Activated T-helper 1 cell treated with anti-CD3 and anti-CD28 coated beads, Interleukin-12 subunit alpha, Interleukin-12 subunit beta, Interleukin-2, Interleukin-4 antibody, amounts not matched to agents 30 ng/mL and 10 ng/mL and 1 ng/mL, durations not matched to agents 14 hours and 24 hours and 36 hours (primary cell): Measurements from ENCODE around the gene FOXF2. TPM values are rescaled to one million over a fixed set of nuclear protein-coding genes. Genes with fewer than 3 reads are reported as not detected.

ENCODE experiments used
- DNase-seq: peaks from one replicate; pipeline ENCODE4 v3.0.0; 2021; ENCODE audit warnings: low spot score
- H3K27ac Mint-ChIP-seq: one replicate; pipeline ENCODE4 v1.8.0; 2021; ENCODE audit warnings: mild to moderate bottlenecking, mixed read lengths
- H3K27me3 Mint-ChIP-seq: one replicate; pipeline ENCODE4 v1.8.0; 2022; ENCODE audit warnings: mild to moderate bottlenecking, moderate library complexity, mixed read lengths; ENCODE audit not compliant: insufficient read depth
- H3K36me3 Mint-ChIP-seq: one replicate; pipeline ENCODE4 v1.8.0; 2021; ENCODE audit warnings: low read depth, mixed read lengths
- H3K4me1 Mint-ChIP-seq: one replicate; pipeline ENCODE4 v1.8.0; 2021; ENCODE audit warnings: low read depth, mixed read lengths
- H3K4me3 Mint-ChIP-seq: one replicate; pipeline ENCODE4 v1.8.0; 2021; ENCODE audit warnings: mild to moderate bottlenecking, moderate library complexity, mixed read lengths
- H3K9me3 Mint-ChIP-seq: one replicate; pipeline ENCODE4 v1.8.0; 2021; ENCODE audit warnings: mixed read lengths
- intact Hi-C: fragments of 100-400 bp; cut with micrococcal nuclease; formaldehyde crosslinking; loops from one replicate; pipeline ENCODE4 v1.15.1; 2024
- total RNA-seq: library from RNA; stranded (reverse); gene quantifications from 2 replicates; pipeline ENCODE4 v1.2.3, GENCODE V29; 2022

Gene FOXF2
- total RNA-seq, 1 donor from 2014 or later: not detected

DNA sequence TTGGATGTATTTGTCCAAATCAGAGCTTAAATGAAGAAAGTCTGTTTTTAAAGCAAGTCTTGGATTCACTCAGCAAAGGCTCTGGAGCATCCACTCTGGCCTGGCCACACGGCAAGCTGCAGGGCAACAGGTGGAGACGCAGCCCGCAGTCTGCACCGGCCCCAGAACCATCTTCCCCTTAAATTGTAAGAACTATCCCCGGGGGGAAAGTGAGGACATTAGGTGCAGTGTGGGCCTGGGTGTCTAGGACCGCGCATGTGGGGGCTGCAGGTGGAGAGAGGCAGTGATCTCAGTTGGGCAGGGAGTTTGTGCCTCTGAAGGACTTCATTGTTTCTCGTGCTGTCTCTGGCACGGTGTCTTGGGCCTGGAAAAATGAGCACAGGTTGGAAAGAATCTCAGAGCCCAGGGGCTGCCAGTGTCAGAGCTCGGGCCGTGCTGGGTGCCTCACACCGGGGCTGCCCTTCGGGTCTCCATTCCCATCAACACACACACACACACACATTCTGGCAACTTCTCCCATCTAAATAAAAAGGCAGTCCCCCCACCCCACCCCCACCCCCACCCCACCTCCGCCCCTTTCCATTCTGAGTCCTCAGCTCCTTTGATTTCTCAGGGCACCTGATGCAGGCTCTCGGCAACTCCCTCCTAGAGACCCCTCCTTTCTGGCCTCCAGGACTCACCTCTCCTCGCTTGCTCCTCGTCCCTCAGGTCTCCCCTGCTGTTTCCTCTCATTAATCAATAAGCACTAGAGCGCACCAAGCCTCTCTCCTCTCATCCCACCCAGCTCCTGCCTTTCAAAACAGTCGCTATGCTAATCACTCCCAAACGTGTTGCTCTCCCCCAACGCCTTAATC is 48.4 kb downstream of the FOXF2 start:
- Mint-ChIP-seq H3K9me3 (peaks cover 6% of the 10 kb centered on the region), H3K4me1 (no peaks in the 10 kb centered on the region), H3K27ac (no peak overlapping the region), H3K27me3 (peaks cover 26% of the 10 kb centered on the region), H3K36me3 (no peaks in the 10 kb centered on the region), H3K4me3 (no peak overlapping the region)
- no peak for DNase-seq
- intact Hi-C loops: loop anchor here (2.0 kb wide), 1 partner anchor 715 kb away; no protein-coding TSS in a partner anchor

DNA sequence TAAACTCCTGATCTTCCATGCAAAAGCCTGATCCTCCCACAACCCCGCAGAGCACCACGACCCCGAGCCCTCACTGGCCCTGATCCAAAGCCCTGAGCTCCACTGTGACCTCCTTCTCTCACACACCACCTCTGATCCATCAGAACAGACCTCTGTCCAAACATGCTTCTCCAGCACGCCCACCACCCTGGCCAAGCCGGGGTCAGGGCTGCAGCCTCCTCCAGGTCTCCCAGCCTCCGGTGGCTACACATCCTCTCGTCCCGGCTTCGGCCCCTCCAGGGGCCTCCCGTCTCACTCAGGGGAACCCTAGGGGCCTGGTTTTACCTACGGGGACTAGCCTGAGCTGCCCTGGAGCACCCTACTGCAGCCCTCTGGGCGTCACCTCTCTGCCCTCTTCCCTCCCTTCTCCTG is 49.1 kb downstream of the FOXF2 start:
- intact Hi-C loops: no loop called here
- Mint-ChIP-seq H3K4me3 (no peak overlapping the region), H3K4me1 (no peaks in the 10 kb centered on the region), H3K27me3 (peaks cover 26% of the 10 kb centered on the region), H3K36me3 (no peaks in the 10 kb centered on the region), H3K27ac (no peak overlapping the region), H3K9me3 (peaks cover 6% of the 10 kb centered on the region)
- DNase-seq: no peak

DNA sequence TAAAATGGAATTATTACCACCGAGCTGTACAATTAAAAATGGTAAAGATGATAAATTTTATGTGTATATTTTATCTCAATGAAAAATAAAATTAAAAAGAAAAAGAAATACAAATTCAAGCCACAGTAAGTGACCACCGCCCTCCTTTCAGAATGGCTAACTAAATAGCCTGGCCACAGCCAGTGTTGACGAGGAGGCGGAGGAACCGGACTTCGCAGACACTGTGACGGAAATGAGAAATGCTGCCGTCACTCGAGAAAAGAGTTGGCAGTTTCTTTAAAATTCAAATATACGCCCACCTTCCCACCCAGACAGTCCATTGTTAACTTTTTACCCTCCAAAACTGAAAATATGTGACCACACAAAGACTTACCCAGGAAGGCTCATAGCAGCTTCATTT is 50.0 kb downstream of the FOXF2 start:
- Mint-ChIP-seq H3K36me3 (no peaks in the 10 kb centered on the region), H3K27ac (no peak overlapping the region), H3K4me3 (no peak overlapping the region), H3K27me3 (peaks cover 26% of the 10 kb centered on the region), H3K4me1 (no peaks in the 10 kb centered on the region), H3K9me3 (peaks cover 6% of the 10 kb centered on the region)
- no peak for DNase-seq
- intact Hi-C loops: no loop called here

DNA sequence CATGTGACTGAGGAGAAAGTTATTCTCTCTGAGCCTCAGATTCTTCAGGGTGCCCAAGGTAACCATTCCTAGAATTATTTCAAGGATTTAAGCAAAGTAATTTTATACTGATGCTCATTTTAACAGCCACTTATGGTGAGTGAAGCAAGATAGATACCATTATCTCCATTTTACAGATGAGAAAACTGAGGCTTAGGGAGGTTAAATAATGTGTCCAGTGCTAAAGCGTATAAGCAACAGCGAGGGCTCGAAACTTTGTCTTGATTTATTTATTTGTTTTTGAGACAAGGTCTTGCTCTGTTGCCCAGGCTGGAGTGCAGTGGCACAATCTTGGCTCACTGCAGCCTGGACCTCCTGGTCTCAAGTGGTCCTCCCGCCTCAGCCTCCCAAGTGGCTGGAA is 53.6 kb downstream of the FOXF2 start:
- peaks cover 11% of the 10 kb centered on the region for H3K27me3 Mint-ChIP-seq
- no peak overlapping the region for H3K27ac Mint-ChIP-seq
- DNase-seq: no peak
- intact Hi-C loops: no loop called here
- no peaks in the 10 kb centered on the region for H3K4me1 Mint-ChIP-seq
- peaks cover 6% of the 10 kb centered on the region for H3K9me3 Mint-ChIP-seq
- H3K4me3 Mint-ChIP-seq: no peak overlapping the region
- no peaks in the 10 kb centered on the region for H3K36me3 Mint-ChIP-seq

Other genes with a start within 250 kb of the FOXF2 start
- not detected in 2 replicates for gene FOXQ1, start 77.5 kb upstream of the FOXF2 start, total RNA-seq
- 0.23 and 0.44 TPM in 2 replicates for gene FOXC1, start 220.3 kb downstream of the FOXF2 start, total RNA-seq